ENCODE data around the gene SUCLG2. TPM values are rescaled to one million over a fixed set of nuclear protein-coding genes. Genes with fewer than 3 reads are reported as not detected.

The SUCLG2 gene
- total and polyA plus RNA-seq, 10 of the 15 experiments (the other 5 are each of a cell fraction or from before 2014, with no cell fraction given): 17.8 to 50.9 (median 37.2) TPM

DNA sequence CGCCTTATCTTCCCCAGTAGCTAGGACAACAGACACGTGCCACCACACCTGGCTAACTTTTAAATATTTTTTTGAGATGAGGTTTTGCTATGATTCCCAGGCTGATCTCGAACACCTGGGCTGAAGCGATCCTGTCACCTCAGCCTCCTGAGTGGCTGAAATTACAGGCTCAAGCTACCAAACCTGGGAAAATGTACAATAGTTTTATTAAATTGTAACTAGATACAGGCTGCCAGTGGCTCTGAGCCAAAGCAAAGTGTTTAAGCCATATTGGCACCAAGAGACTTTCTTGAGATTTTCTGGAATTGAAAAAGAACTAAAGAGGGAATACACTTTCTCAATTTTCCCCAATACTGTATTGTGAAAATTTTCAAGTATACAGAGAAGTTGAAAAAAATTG, 204.3 kb downstream of the SUCLG2 start (continued):
- TF ChIP-seq, protein P1, sequence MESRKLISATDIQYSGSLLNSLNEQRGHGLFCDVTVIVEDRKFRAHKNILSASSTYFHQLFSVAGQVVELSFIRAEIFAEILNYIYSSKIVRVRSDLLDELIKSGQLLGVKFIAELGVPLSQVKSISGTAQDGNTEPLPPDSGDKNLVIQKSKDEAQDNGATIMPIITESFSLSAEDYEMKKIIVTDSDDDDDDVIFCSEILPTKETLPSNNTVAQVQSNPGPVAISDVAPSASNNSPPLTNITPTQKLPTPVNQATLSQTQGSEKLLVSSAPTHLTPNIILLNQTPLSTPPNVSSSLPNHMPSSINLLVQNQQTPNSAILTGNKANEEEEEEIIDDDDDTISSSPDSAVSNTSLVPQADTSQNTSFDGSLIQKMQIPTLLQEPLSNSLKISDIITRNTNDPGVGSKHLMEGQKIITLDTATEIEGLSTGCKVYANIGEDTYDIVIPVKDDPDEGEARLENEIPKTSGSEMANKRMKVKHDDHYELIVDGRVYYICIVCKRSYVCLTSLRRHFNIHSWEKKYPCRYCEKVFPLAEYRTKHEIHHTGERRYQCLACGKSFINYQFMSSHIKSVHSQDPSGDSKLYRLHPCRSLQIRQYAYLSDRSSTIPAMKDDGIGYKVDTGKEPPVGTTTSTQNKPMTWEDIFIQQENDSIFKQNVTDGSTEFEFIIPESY (IDR thresholded peaks at IDR 0.05): no peak
- TF ChIP-seq PBX3 (IDR thresholded peaks at IDR 0.05; ENCODE audit: insufficient replicate concordance, low read depth, low read length): no peak
- no peak for TF ChIP-seq BACH1 (IDR thresholded peaks at IDR 0.05; ENCODE audit: borderline replicate concordance)
- no peak for TF ChIP-seq IRF4 (IDR thresholded peaks at IDR 0.05; ENCODE audit: low read depth, low read length)

DNA sequence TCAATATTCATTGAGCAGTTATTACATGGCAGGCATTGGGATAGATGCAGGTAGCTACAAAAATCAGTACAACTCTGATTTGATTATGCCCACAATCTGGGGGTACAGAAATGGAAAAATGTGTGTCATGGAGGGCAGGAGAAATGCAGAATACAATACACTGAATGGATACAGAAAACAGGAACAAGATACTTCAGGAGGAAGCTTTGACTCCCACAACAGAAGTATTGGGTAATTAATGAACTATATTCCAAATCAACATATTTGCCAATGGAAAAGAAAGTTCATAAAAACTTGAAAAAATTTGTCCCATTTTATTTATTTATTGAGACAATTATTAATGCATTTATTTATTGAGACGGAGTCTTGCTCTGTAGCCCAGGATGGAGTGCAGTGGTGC, 207.0 kb downstream of the SUCLG2 start:
- no peaks in the 10 kb centered on the region for H3K79me2 ChIP-seq (ENCODE audit: control insufficient read depth, insufficient read depth, low read length)
- ATAC-seq (no peak), FAIRE-seq (no peak), DNase-seq (ENCODE audit: low read depth, low spot score) (no peak)
- H3K36me3 ChIP-seq (ENCODE audit: control insufficient read depth in 2 of 2, insufficient read depth in 2 of 2, low read length in 1 of 2): no peaks in the 10 kb centered on the region
- no peak for TF ChIP-seq ASH2L (IDR thresholded peaks at IDR 0.05; ENCODE audit: borderline replicate concordance, low read depth)
- TF ChIP-seq CBX5 (IDR thresholded peaks at IDR 0.05; ENCODE audit: low read depth): no peak
- TF ChIP-seq, protein P2, sequence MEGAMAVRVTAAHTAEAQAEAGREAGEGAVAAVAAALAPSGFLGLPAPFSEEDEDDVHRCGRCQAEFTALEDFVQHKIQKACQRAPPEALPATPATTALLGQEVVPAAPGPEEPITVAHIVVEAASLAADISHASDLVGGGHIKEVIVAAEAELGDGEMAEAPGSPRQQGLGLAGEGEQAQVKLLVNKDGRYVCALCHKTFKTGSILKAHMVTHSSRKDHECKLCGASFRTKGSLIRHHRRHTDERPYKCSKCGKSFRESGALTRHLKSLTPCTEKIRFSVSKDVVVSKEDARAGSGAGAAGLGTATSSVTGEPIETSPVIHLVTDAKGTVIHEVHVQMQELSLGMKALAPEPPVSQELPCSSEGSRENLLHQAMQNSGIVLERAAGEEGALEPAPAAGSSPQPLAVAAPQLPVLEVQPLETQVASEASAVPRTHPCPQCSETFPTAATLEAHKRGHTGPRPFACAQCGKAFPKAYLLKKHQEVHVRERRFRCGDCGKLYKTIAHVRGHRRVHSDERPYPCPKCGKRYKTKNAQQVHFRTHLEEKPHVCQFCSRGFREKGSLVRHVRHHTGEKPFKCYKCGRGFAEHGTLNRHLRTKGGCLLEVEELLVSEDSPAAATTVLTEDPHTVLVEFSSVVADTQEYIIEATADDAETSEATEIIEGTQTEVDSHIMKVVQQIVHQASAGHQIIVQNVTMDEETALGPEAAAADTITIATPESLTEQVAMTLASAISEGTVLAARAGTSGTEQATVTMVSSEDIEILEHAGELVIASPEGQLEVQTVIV (IDR thresholded peaks at IDR 0.05; ENCODE audit: borderline replicate concordance, partially characterized antibody): no peak
- TF ChIP-seq, protein P3, sequence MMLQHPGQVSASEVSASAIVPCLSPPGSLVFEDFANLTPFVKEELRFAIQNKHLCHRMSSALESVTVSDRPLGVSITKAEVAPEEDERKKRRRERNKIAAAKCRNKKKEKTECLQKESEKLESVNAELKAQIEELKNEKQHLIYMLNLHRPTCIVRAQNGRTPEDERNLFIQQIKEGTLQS (IDR thresholded peaks at IDR 0.05; ENCODE audit: borderline replicate concordance, extremely low read depth, low read depth, low read length): no peak
- no peak for TF ChIP-seq POLR2AphosphoS5 (IDR thresholded peaks at IDR 0.05; ENCODE audit: low read length)
- no peak for TF ChIP-seq ZSCAN29 (IDR thresholded peaks at IDR 0.05)
- no peak for TF ChIP-seq BRCA1 (IDR thresholded peaks at IDR 0.05; ENCODE audit: low read depth, low read length)
- no peak for TF ChIP-seq ZBTB4 (CRISPR knock-in tag; IDR thresholded peaks at IDR 0.05)
- no peak for TF ChIP-seq SMC3 (IDR thresholded peaks at IDR 0.05; ENCODE audit: borderline replicate concordance, low read length)
- ChIA-PET RAD21 (ENCODE audit: unreplicated experiment) (no interaction called here), CTCF (no interaction called here), POLR2A (no interaction called here), SMC1A (ENCODE audit: uncharacterized antibody, unreplicated experiment) (interaction anchor here (1.4 kb wide), 1 partner anchor 15 kb away, joined by 3 read pairs; no protein-coding TSS in a partner anchor)
- no peaks in the 10 kb centered on the region for H3K9me3 ChIP-seq (replicated peaks; ENCODE audit: control insufficient read depth, insufficient read depth, low read length)
- no TSS peak for BruUV-seq (replicated peaks)
- H3K4me3 ChIP-seq: no peak overlapping the region
- H3K4me2 ChIP-seq (ENCODE audit: control insufficient read depth, insufficient read depth): no peak overlapping the region
- WGBS (ENCODE audit: insufficient coverage, insufficient replicate concordance, low lambda C conversion rate, missing lambda C conversion rate): 100% methylated on average over 1 of the region's 1 CpG
- H2AFZ ChIP-seq (ENCODE audit: control insufficient read depth, low read depth, low read length): no peak overlapping the region
- no peaks in the 10 kb centered on the region for H3K4me1 ChIP-seq (ENCODE audit: control insufficient read depth, insufficient read depth, low read length)
- in situ Hi-C loops (cut with MboI): no loop called here
- H3K27me3 ChIP-seq (replicated peaks in 1 of 2; ENCODE audit: control insufficient read depth in 2 of 2, insufficient read depth in 2 of 2, low read length in 1 of 2): no peaks in the 10 kb centered on the region
- no peaks in the 10 kb centered on the region for H4K20me1 ChIP-seq (ENCODE audit: control insufficient read depth, insufficient read depth)
- H3K27ac ChIP-seq (ENCODE audit: control insufficient read depth, insufficient read depth): no peak overlapping the region
- no peak overlapping the region for H3K9ac ChIP-seq (ENCODE audit: control insufficient read depth, insufficient read depth, low read length)
- intact Hi-C loops (cut with micrococcal nuclease; ENCODE audit: unreplicated experiment): no loop called here
